Measurements from ENCODE around the gene CEP152. TPM values are rescaled to one million over a fixed set of nuclear protein-coding genes. Genes with fewer than 3 reads are reported as not detected.

Gene CEP152
- total and polyA plus RNA-seq, 11 donors: 0.61 to 3.2 (median 1.6) TPM

GRCh38 chr15:48850648-48851047, 39.8 kb upstream of the CEP152 start:
- TF ChIP-seq POLR2A (IDR thresholded peaks at IDR 0.05): no peak
- TF ChIP-seq, protein P1, sequence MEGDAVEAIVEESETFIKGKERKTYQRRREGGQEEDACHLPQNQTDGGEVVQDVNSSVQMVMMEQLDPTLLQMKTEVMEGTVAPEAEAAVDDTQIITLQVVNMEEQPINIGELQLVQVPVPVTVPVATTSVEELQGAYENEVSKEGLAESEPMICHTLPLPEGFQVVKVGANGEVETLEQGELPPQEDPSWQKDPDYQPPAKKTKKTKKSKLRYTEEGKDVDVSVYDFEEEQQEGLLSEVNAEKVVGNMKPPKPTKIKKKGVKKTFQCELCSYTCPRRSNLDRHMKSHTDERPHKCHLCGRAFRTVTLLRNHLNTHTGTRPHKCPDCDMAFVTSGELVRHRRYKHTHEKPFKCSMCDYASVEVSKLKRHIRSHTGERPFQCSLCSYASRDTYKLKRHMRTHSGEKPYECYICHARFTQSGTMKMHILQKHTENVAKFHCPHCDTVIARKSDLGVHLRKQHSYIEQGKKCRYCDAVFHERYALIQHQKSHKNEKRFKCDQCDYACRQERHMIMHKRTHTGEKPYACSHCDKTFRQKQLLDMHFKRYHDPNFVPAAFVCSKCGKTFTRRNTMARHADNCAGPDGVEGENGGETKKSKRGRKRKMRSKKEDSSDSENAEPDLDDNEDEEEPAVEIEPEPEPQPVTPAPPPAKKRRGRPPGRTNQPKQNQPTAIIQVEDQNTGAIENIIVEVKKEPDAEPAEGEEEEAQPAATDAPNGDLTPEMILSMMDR (IDR thresholded peaks at IDR 0.05): no peak
- DNase-seq (no peak), ATAC-seq (no peak)
- WGBS, 4 donors: 62 to 84% (median 67%) methylated on average over 2 of the region's 2 CpGs
- Histone ChIP-seq H3K4me1 (peaks cover 0 to 5% (median 0%) of the 10 kb centered on the region in 12 donors), H3K4me3 (no peak overlapping the region), H3K27ac (no peak overlapping the region), H3K9me3 (no peaks in the 10 kb centered on the region), H3K36me3 (no peaks in the 10 kb centered on the region), H3K27me3 (no peaks in the 10 kb centered on the region)
- intact Hi-C loops (cut with DNase I): no loop called here

DNA sequence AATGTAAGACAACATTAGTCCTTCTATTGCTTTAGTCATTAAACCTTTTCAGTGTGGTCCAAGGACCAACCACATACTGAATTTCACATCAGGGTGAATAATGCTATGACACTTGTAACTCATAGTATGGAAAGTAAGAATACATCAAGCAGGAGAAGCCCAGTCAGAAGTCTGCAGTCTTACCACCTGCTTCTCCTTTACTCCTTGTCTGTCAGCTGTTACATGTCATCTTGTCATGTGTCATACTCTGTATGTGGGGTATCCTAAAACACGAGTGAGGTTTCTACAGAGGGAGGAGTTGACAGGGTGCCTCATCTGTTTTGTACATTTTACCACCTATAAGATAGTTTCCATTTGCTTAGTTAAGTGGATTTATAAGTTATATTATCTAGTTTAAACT, 34.3 kb upstream of the CEP152 start:
- Histone ChIP-seq H3K9me3 (no peaks in the 10 kb centered on the region), H3K36me3 (no peaks in the 10 kb centered on the region), H3K27me3 (no peaks in the 10 kb centered on the region), H3K4me1 (no peaks in the 10 kb centered on the region), H3K4me3 (no peak overlapping the region), H3K27ac (no peak overlapping the region)
- ATAC-seq: no peak
- TF ChIP-seq, protein P1 (IDR thresholded peaks at IDR 0.05): no peak
- TF ChIP-seq POLR2A (IDR thresholded peaks at IDR 0.05): no peak
- WGBS, 4 donors: 43 to 50% (median 49%) methylated on average over 1 of the region's 1 CpG
- DNase-seq: no peak
- intact Hi-C loops (cut with DNase I): no loop called here

DNA sequence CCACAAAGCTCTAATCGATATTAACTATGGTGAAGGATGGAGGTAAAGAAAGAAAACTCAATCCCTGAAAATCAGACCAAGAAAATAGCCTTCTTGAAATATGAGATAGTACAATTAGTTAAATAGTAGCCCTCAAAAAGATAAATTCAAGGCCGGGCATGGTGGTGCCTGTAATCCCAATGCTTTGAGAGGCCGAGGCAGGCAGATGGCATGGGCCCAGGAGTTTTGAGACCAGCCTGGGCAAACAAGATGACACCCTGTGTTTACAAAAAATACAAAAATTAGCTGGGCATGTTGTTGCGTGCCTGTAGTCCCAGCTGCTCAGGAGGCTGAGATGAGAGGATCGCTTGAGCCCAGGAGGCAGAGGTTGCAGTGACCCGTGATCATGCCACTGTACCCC, 31.6 kb upstream of the CEP152 start:
- ATAC-seq (no peak), DNase-seq (no peak)
- no peaks in the 10 kb centered on the region for H3K27me3 ChIP-seq
- H3K4me3 ChIP-seq: no peak overlapping the region
- H3K36me3 ChIP-seq: no peaks in the 10 kb centered on the region
- H3K9me3 ChIP-seq: no peaks in the 10 kb centered on the region
- H3K27ac ChIP-seq: no peak overlapping the region
- H3K4me1 ChIP-seq: no peaks in the 10 kb centered on the region
- intact Hi-C loops (cut with DNase I): no loop called here
- no peak for TF ChIP-seq POLR2A (IDR thresholded peaks at IDR 0.05)
- TF ChIP-seq, protein P1 (IDR thresholded peaks at IDR 0.05): no peak
- 88 to 97% (median 93%) methylated on average over 6 of the region's 6 CpGs for WGBS, 4 donors

- no peak for TF ChIP-seq POLR2A (IDR thresholded peaks at IDR 0.05)
- H3K27ac ChIP-seq: no peak overlapping the region
- ATAC-seq: no peak
Observed at GRCh38 chr15:48834756-48835155, 23.9 kb upstream of the CEP152 start.

DNA sequence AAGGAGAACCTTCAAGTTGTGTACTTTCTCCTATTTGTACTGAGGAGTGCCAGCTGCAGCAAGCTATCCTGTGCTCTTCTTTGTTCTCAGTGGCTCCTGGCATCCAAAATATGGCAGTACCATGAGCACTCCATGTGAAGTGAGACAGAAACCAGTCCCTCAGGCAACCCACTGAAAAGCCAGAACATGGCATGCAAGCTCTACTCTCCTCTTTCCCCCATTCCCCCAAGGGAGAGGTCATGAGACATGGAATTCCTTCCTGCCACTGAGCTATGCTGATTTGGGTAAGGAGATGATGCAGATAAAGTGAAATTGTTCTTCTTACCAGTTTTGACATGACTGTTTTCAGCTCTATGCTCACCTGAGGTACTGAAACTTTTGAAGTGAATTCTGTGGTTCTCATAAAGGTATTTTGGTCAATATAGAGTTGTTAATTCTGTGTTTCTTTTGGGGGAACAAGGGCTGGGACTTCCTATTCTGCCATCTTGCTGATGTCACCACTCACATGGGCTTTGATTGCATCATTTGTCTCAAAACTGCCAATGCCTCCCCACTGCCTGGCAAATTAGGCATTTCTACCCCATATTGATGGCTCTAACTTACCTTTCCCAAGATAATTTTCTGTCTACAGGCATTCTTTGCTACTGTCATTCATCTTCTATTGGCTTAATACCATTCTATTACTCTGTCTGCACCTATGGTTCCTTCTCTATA, 22.8 kb upstream of the CEP152 start:
- Histone ChIP-seq H3K4me1 (no peaks in the 10 kb centered on the region), H3K36me3 (no peaks in the 10 kb centered on the region), H3K9me3 (peaks cover 0 to 23% (median 11%) of the 10 kb centered on the region in 12 donors), H3K27ac (no peak overlapping the region), H3K4me3 (no peak overlapping the region), H3K27me3 (no peaks in the 10 kb centered on the region)
- intact Hi-C loops (cut with DNase I): no loop called here
- ATAC-seq: no peak
- no peak for DNase-seq
- TF ChIP-seq POLR2A (IDR thresholded peaks at IDR 0.05): no peak
- TF ChIP-seq, protein P1 (IDR thresholded peaks at IDR 0.05): no peak

More at GRCh38 chr15:48834756-48835155, 23.9 kb upstream of the CEP152 start:
- DNase-seq: no peak
- 85 to 93% (median 90%) methylated on average over 5 of the region's 5 CpGs for WGBS, 4 donors
- no peaks in the 10 kb centered on the region for H3K27me3 ChIP-seq
- peaks cover 0 to 23% (median 11%) of the 10 kb centered on the region in 12 donors for H3K9me3 ChIP-seq
- no peaks in the 10 kb centered on the region for H3K4me1 ChIP-seq
- no peak overlapping the region for H3K4me3 ChIP-seq
- H3K36me3 ChIP-seq: no peaks in the 10 kb centered on the region
- intact Hi-C loops (cut with DNase I): no loop called here

All from heart left ventricle (tissue), 16 donors.